Measurements from ENCODE around the gene CES2.
A peak's percentile ranks its signal among the peaks of the same experiment; 100 is the strongest.

GRCh38 chr16:66934138-66934838 is 1.0 kb upstream of the CES2 start, which contains the start of gene CIAO2B:
- TF ChIP-seq CTCF (IDR thresholded peaks at IDR 0.05) (no peak), POLR2A (IDR thresholded peaks at IDR 0.05) (peak; percentile 84 to 91), POLR2AphosphoS5 (IDR thresholded peaks at IDR 0.05) (peak; percentile 98 to 99 (median 98))

Measured in sigmoid colon (tissue), 4 donors.